ENCODE data around the gene AKAP7. TPM values are rescaled to one million over a fixed set of nuclear protein-coding genes. Genes with fewer than 3 reads are reported as not detected.

Gene AKAP7
- polyA plus RNA-seq, 1 donor (not counting 4 experiments of a cell fraction or from before 2014, with no cell fraction given) = 1.7 TPM

DNA sequence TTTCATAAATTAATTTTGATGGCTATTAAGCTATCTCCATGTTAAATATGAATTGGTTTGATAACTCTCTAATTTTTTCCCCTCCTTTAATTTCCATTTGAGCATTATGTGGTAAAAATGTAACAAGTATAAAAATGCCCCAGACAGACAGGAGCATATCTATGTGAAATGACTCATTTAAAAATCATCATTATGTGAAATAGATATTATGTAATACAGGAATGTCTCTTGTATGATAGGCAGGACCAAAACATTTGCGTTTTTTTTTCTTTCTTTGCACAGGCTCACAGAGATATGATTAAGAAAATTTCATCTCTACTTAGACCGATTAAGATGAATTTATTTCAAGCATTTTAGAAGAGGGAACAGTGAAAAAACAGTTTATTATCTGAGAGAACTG is 95.8 kb downstream of the AKAP7 start:
- dilution Hi-C loops (cut with MboI; ENCODE audit: extremely low pct_ligation_motif_present, low sequenced_read_pairs) = no loop called here
- no peak overlapping the region for H3K4me3 ChIP-seq (ENCODE audit: control insufficient read depth in 2 of 3, extremely low read depth in 1 of 3, insufficient read depth in 2 of 3, low read depth in 1 of 3, low read length in 3 of 3)
- H3K79me2 ChIP-seq (ENCODE audit: control insufficient read depth, insufficient read depth, low read length) = no peaks in the 10 kb centered on the region
- H3K4me2 ChIP-seq (ENCODE audit: control insufficient read depth, extremely low read depth, insufficient read depth, low read depth, low read length) = no peak overlapping the region
- no peak overlapping the region for H3K27ac ChIP-seq (ENCODE audit: control insufficient read depth, insufficient read depth, low read length)
- no peaks in the 10 kb centered on the region for H4K20me1 ChIP-seq (ENCODE audit: control insufficient read depth, extremely low read depth, insufficient read depth, low read length)
- no peaks in the 10 kb centered on the region for H3K9me1 ChIP-seq (ENCODE audit: control insufficient read depth, extremely low read depth, insufficient read depth, low read length)
- H3K9me3 ChIP-seq (ENCODE audit: control insufficient read depth, low read depth, low read length) = no peaks in the 10 kb centered on the region
- H3K36me3 ChIP-seq (ENCODE audit: control insufficient read depth in 2 of 2, extremely low read depth in 1 of 2, insufficient read depth in 2 of 2, low read length in 2 of 2) = no peaks in the 10 kb centered on the region
- no peaks in the 10 kb centered on the region for H3K27me3 ChIP-seq (ENCODE audit: control insufficient read depth, extremely low read depth, insufficient read depth, low read length)
- H3K9ac ChIP-seq (ENCODE audit: control insufficient read depth, extremely low read depth, insufficient read depth, low read length) = no peak overlapping the region
- H3K4me1 ChIP-seq (ENCODE audit: control insufficient read depth, extremely low read depth, insufficient read depth, low read length) = no peaks in the 10 kb centered on the region
- DNase-seq (ENCODE audit: low read depth, low spot score) (no peak), FAIRE-seq (no peak)
- TF ChIP-seq EZH2 (IDR thresholded peaks at IDR 0.05; ENCODE audit: low read length) (no peak), CTCF (optimal IDR thresholded peaks at IDR 0.05 in 1 of 3, IDR thresholded peaks at IDR 0.05 in 1 of 3, conservative IDR thresholded peaks at IDR 0.05 in 1 of 3; ENCODE audit: extremely low read depth in 1 of 3, insufficient read depth in 2 of 3, low read length in 3 of 3) (no peak)
- no peak overlapping the region for H2AFZ ChIP-seq (ENCODE audit: control insufficient read depth, low read length)

GRCh38 chr6:131231891-131232290 is 96.6 kb downstream of the AKAP7 start:
- no peaks in the 10 kb centered on the region for H3K79me2 ChIP-seq (ENCODE audit: control insufficient read depth, insufficient read depth, low read length)
- no peak overlapping the region for H3K27ac ChIP-seq (ENCODE audit: control insufficient read depth, insufficient read depth, low read length)
- no peaks in the 10 kb centered on the region for H3K36me3 ChIP-seq (ENCODE audit: control insufficient read depth in 2 of 2, extremely low read depth in 1 of 2, insufficient read depth in 2 of 2, low read length in 2 of 2)
- no peaks in the 10 kb centered on the region for H4K20me1 ChIP-seq (ENCODE audit: control insufficient read depth, extremely low read depth, insufficient read depth, low read length)
- dilution Hi-C loops (cut with MboI; ENCODE audit: extremely low pct_ligation_motif_present, low sequenced_read_pairs) = no loop called here
- no peaks in the 10 kb centered on the region for H3K9me1 ChIP-seq (ENCODE audit: control insufficient read depth, extremely low read depth, insufficient read depth, low read length)
- no peaks in the 10 kb centered on the region for H3K4me1 ChIP-seq (ENCODE audit: control insufficient read depth, extremely low read depth, insufficient read depth, low read length)
- H3K9me3 ChIP-seq (ENCODE audit: control insufficient read depth, low read depth, low read length) = no peaks in the 10 kb centered on the region
- H3K9ac ChIP-seq (ENCODE audit: control insufficient read depth, extremely low read depth, insufficient read depth, low read length) = no peak overlapping the region
- H3K27me3 ChIP-seq (ENCODE audit: control insufficient read depth, extremely low read depth, insufficient read depth, low read length) = no peaks in the 10 kb centered on the region
- TF ChIP-seq CTCF (optimal IDR thresholded peaks at IDR 0.05 in 1 of 3, IDR thresholded peaks at IDR 0.05 in 1 of 3, conservative IDR thresholded peaks at IDR 0.05 in 1 of 3; ENCODE audit: extremely low read depth in 1 of 3, insufficient read depth in 2 of 3, low read length in 3 of 3) = no peak
- no peak for TF ChIP-seq EZH2 (IDR thresholded peaks at IDR 0.05; ENCODE audit: low read length)
- FAIRE-seq (no peak), DNase-seq (ENCODE audit: low read depth, low spot score) (no peak)
- H3K4me2 ChIP-seq (ENCODE audit: control insufficient read depth, extremely low read depth, insufficient read depth, low read depth, low read length) = no peak overlapping the region
- H2AFZ ChIP-seq (ENCODE audit: control insufficient read depth, low read length) = no peak overlapping the region
- H3K4me3 ChIP-seq (ENCODE audit: control insufficient read depth in 2 of 3, extremely low read depth in 1 of 3, insufficient read depth in 2 of 3, low read depth in 1 of 3, low read length in 3 of 3) = no peak overlapping the region
